GM23338 (cell line): ENCODE data around the gene ATP6V0A4. TPM values are rescaled to one million over a fixed set of nuclear protein-coding genes. Genes with fewer than 3 reads are reported as not detected.

Experiments used
- ATAC-seq: fragments of 200-7000 bp; cut with Tn5 transposase; 3 replicates; pipeline ENCODE4 v1.9.1; 2020
- DNase-seq: peaks from one replicate; pipeline ENCODE4 v3.0.0-alpha.2; 2015; ENCODE audit warnings: low spot score
- H2AFZ ChIP-seq: fragments of 200-600 bp; sonication (generic); 2 replicates; pipeline ENCODE4 v1.8.0; 2016; ENCODE audit warnings: antibody characterized with exemption, mild to moderate bottlenecking, moderate library complexity
- H3F3A ChIP-seq: fragments of 200-600 bp; sonication (generic); replicated peaks from 2 replicates; pipeline ENCODE4 v1.8.0; 2017; ENCODE audit warnings: antibody characterized with exemption, mixed run types, low read depth
- H3K27ac ChIP-seq: fragments of 200-600 bp; sonication (generic); 2 replicates; pipeline ENCODE4 v1.6.1; 2016; ENCODE audit warnings: low read depth
- H3K27me3 ChIP-seq: fragments of 200-600 bp; sonication (generic); 2 replicates; pipeline ENCODE4 v1.8.0; 2016; ENCODE audit warnings: mild to moderate bottlenecking, mixed run types, moderate library complexity; ENCODE audit not compliant: insufficient read depth
- H3K36me3 ChIP-seq: fragments of 200-600 bp; sonication (generic); 2 replicates; pipeline ENCODE4 v1.8.0; 2016; ENCODE audit warnings: mild to moderate bottlenecking; ENCODE audit not compliant: insufficient read depth
- H3K4me1 ChIP-seq: fragments of 200-600 bp; sonication (generic); 2 replicates; pipeline ENCODE4 v1.8.0; 2016; ENCODE audit warnings: mild to moderate bottlenecking, moderate library complexity; ENCODE audit not compliant: insufficient read depth
- H3K4me2 ChIP-seq: fragments of 200-600 bp; sonication (generic); 2 replicates; pipeline ENCODE4 v1.7.1; 2017; ENCODE audit warnings: mixed run types
- H3K4me3 ChIP-seq: fragments of 200-600 bp; sonication (generic); 2 replicates; pipeline ENCODE4 v1.6.1; 2016; ENCODE audit warnings: mixed run types
- H3K79me2 ChIP-seq: fragments of 200-600 bp; sonication (generic); replicated peaks from 2 replicates; pipeline ENCODE4 v1.8.0; 2017; ENCODE audit warnings: mild to moderate bottlenecking; ENCODE audit not compliant: insufficient read depth
- H3K9me2 ChIP-seq: fragments of 200-600 bp; sonication (generic); 2 replicates; pipeline ENCODE4 v1.8.0; 2017; ENCODE audit not compliant: insufficient read depth
- H4K20me1 ChIP-seq: fragments of 200-600 bp; sonication (generic); replicated peaks from 2 replicates; pipeline ENCODE4 v1.8.0; 2017; ENCODE audit warnings: mild to moderate bottlenecking; ENCODE audit not compliant: insufficient read depth
- H3K27ac Mint-ChIP-seq: 2 replicates; pipeline ENCODE4 v1.8.0; 2020; ENCODE audit warnings: inconsistent platforms, mild to moderate bottlenecking, moderate library complexity, mixed read lengths
- H3K27me3 Mint-ChIP-seq: 3 replicates; pipeline ENCODE4 v1.8.0; 2022; ENCODE audit warnings: low read depth, mild to moderate bottlenecking, moderate library complexity, mixed read lengths, inconsistent platforms; ENCODE audit not compliant: insufficient read depth, poor library complexity
- H3K36me3 Mint-ChIP-seq: 3 replicates; pipeline ENCODE4 v1.8.0; 2021; ENCODE audit warnings: low read depth, mild to moderate bottlenecking, inconsistent platforms, moderate library complexity, mixed read lengths
- H3K4me1 Mint-ChIP-seq: 3 replicates; pipeline ENCODE4 v1.8.0; 2020; ENCODE audit warnings: mild to moderate bottlenecking, inconsistent platforms, mixed read lengths
- H3K4me3 Mint-ChIP-seq: 3 replicates; pipeline ENCODE4 v1.8.0; 2021; ENCODE audit warnings: moderate library complexity, mild to moderate bottlenecking, inconsistent platforms, mixed read lengths
- H3K9me3 Mint-ChIP-seq: 3 replicates; pipeline ENCODE4 v1.8.0; 2020; ENCODE audit warnings: moderate library complexity, mild to moderate bottlenecking, inconsistent platforms, mixed read lengths
- CTCF ChIP-seq, 2 experiments: fragments of 200-600 bp in 1 of 2; sonication (generic) in 1 of 2; conservative IDR thresholded peaks; 2 replicates each; pipeline versions ENCODE4 v1.5.1 to v1.6.1; 2016 to 2017; ENCODE audit warnings: antibody characterized with exemption in 2 of 2, low read depth in 2 of 2, mild to moderate bottlenecking in 2 of 2, moderate library complexity in 1 of 2
- ETS1 ChIP-seq: IDR thresholded peaks from 2 replicates; pipeline ENCODE4 v1.6.1; 2016; ENCODE audit warnings: antibody characterized with exemption
- EZH2 ChIP-seq: fragments of 200-600 bp; sonication (generic); IDR thresholded peaks from one replicate; pipeline ENCODE4 v1.8.0; 2017; ENCODE audit warnings: antibody characterized with exemption, mild to moderate bottlenecking, low read depth; ENCODE audit not compliant: unreplicated experiment
- EZH2phosphoT487 ChIP-seq: fragments of 200-600 bp; sonication (generic); IDR thresholded peaks from one replicate; pipeline ENCODE4 v1.8.1; 2018; ENCODE audit warnings: antibody characterized with exemption; ENCODE audit not compliant: unreplicated experiment
- JUNB ChIP-seq: IDR thresholded peaks from one replicate; pipeline ENCODE4 v1.6.1; 2016; ENCODE audit warnings: antibody characterized with exemption; ENCODE audit not compliant: unreplicated experiment
- NANOG ChIP-seq: IDR thresholded peaks from 2 replicates; pipeline ENCODE4 v1.6.1; 2016; ENCODE audit warnings: antibody characterized with exemption, borderline replicate concordance
- POLR2AphosphoS5 ChIP-seq: IDR thresholded peaks from 2 replicates; pipeline ENCODE4 v1.6.1; 2016; ENCODE audit warnings: antibody characterized with exemption, low read depth
- ZNF331 ChIP-seq: fragments of 250-450 bp; sonication (Bioruptor Pico); IDR thresholded peaks from 2 replicates; pipeline ENCODE4 v1.5.0; 2020; ENCODE audit warnings: low read depth, mild to moderate bottlenecking, moderate library complexity
- ZNF462 ChIP-seq: fragments of 250-450 bp; sonication (Bioruptor Pico); IDR thresholded peaks from 2 replicates; pipeline ENCODE4 v1.5.0; 2020; ENCODE audit warnings: mild to moderate bottlenecking, moderate library complexity
- polyA plus RNA-seq: library from polyadenylated mRNA; unstranded; fragments of >200 nt; fragmentation: Nextera tagmentation; extraction: Ambion mirVana; gene quantifications from 2 replicates; pipeline ENCODE4 v1.2.1, GENCODE V29; 2016
- total RNA-seq: library from RNA; depleted of rRNA; stranded (reverse); fragments of >200 nt; shearing (Covaris generic); gene quantifications from 2 replicates; pipeline ENCODE4 v1.2.3, GENCODE V29; 2014
- TF ChIP-seq, protein P1 (sequence below): IDR thresholded peaks from one replicate; pipeline ENCODE4 v1.6.1; 2018; ENCODE audit warnings: antibody characterized with exemption; ENCODE audit not compliant: unreplicated experiment

The ATP6V0A4 gene
- total and polyA plus RNA-seq, 2 experiments from 2014 or later: 0.10 to 1.3 TPM

DNA sequence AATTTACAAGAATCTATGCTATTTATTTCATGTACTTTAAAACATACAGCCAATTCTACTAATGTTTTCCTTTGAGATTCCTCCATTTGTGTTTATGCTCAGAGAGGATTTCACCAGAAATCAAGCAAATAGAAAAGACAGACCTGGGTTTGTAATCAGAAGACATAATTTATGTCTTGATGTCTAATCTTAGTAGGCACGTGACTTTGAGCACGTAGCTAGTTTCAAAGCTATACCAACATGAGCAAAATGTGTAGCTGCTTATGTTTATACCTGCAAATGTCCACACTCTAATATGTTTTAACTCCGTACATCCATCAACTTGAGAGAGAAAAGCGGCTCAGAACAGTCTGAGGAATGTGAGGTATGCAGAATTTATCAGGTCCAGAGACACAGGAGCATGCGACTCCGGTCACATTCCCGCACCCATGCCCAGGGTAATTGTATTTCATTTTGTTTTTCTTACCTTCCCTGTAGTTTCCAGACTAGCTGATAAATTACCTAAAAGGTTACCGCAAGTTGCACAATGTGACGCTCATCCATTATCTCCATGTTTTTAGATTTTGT, 136.8 kb downstream of the ATP6V0A4 start:
- H4K20me1 ChIP-seq: no peaks in the 10 kb centered on the region
- peaks cover 47% of the 10 kb centered on the region for H3K4me1 Mint-ChIP-seq
- H2AFZ ChIP-seq: no peak overlapping the region
- TF ChIP-seq POLR2AphosphoS5 (no peak), NANOG (no peak), ZNF462 (no peak), JUNB (no peak), EZH2 (no peak), EZH2phosphoT487 (no peak), ZNF331 (CRISPR knock-in tag) (no peak), ETS1 (no peak), CTCF (conservative IDR thresholded peaks at IDR 0.05; ENCODE audit: low read depth in 2 of 2) (no peak)
- TF ChIP-seq, protein P1, sequence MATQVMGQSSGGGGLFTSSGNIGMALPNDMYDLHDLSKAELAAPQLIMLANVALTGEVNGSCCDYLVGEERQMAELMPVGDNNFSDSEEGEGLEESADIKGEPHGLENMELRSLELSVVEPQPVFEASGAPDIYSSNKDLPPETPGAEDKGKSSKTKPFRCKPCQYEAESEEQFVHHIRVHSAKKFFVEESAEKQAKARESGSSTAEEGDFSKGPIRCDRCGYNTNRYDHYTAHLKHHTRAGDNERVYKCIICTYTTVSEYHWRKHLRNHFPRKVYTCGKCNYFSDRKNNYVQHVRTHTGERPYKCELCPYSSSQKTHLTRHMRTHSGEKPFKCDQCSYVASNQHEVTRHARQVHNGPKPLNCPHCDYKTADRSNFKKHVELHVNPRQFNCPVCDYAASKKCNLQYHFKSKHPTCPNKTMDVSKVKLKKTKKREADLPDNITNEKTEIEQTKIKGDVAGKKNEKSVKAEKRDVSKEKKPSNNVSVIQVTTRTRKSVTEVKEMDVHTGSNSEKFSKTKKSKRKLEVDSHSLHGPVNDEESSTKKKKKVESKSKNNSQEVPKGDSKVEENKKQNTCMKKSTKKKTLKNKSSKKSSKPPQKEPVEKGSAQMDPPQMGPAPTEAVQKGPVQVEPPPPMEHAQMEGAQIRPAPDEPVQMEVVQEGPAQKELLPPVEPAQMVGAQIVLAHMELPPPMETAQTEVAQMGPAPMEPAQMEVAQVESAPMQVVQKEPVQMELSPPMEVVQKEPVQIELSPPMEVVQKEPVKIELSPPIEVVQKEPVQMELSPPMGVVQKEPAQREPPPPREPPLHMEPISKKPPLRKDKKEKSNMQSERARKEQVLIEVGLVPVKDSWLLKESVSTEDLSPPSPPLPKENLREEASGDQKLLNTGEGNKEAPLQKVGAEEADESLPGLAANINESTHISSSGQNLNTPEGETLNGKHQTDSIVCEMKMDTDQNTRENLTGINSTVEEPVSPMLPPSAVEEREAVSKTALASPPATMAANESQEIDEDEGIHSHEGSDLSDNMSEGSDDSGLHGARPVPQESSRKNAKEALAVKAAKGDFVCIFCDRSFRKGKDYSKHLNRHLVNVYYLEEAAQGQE: no peak
- no peak for ATAC-seq
- H3K27me3 ChIP-seq: no peaks in the 10 kb centered on the region
- H3K36me3 ChIP-seq: no peaks in the 10 kb centered on the region; the same call in 1 of the 2 replicates
- H3K27ac ChIP-seq: no peak overlapping the region
- H3K9me2 ChIP-seq: peaks cover 9% of the 10 kb centered on the region
- DNase-seq: peak; percentile 56
- no peak overlapping the region for H3K4me3 Mint-ChIP-seq
- H3K27me3 Mint-ChIP-seq: peaks cover 11% of the 10 kb centered on the region
- no peak overlapping the region for H3K4me2 ChIP-seq
- no peak overlapping the region for H3K4me3 ChIP-seq
- H3K4me1 ChIP-seq: peaks cover 36% of the 10 kb centered on the region
- no peaks in the 10 kb centered on the region for H3K79me2 ChIP-seq
- H3K9me3 Mint-ChIP-seq: peaks cover 24% of the 10 kb centered on the region
- peaks cover 14% of the 10 kb centered on the region for H3K36me3 Mint-ChIP-seq
- H3F3A ChIP-seq: no peaks in the 10 kb centered on the region
- no peak overlapping the region for H3K27ac Mint-ChIP-seq
